ENCODE results near the gene PTDSS2. TPM values are rescaled to one million over a fixed set of nuclear protein-coding genes. Genes with fewer than 3 reads are reported as not detected.

Gene PTDSS2
- total RNA-seq, 1 experiment from 2014 or later = 49.5 TPM

DNA sequence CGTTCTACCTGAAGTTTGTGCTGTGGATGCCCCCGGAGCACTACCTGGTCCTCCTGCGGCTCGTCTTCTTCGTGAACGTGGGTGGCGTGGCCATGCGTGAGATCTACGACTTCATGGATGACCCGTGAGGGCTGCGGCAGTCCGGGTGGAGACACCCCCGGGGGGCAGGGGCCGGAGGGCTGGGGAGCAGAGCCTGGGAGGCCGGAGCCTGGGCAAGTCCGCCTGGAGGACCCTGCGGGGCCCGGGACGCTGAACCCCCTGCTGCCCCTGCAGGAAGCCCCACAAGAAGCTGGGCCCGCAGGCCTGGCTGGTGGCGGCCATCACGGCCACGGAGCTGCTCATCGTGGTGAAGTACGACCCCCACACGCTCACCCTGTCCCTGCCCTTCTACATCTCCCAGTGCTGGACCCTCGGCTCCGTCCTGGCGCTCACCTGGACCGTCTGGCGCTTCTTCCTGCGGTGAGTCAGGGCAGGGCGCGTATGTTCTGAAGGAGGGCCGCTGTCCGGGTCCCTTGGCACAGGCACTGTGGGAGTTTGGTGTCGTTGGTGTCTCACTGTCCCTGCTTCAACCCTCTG lies 39.6 kb downstream of the PTDSS2 start (continued):
- no peak for TF ChIP-seq FOXJ3 (CRISPR knock-in tag; IDR thresholded peaks at IDR 0.05; ENCODE audit: borderline replicate concordance)
- TF ChIP-seq, protein P1, sequence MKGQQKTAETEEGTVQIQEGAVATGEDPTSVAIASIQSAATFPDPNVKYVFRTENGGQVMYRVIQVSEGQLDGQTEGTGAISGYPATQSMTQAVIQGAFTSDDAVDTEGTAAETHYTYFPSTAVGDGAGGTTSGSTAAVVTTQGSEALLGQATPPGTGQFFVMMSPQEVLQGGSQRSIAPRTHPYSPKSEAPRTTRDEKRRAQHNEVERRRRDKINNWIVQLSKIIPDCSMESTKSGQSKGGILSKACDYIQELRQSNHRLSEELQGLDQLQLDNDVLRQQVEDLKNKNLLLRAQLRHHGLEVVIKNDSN (CRISPR knock-in tag; IDR thresholded peaks at IDR 0.05) = no peak

DNA sequence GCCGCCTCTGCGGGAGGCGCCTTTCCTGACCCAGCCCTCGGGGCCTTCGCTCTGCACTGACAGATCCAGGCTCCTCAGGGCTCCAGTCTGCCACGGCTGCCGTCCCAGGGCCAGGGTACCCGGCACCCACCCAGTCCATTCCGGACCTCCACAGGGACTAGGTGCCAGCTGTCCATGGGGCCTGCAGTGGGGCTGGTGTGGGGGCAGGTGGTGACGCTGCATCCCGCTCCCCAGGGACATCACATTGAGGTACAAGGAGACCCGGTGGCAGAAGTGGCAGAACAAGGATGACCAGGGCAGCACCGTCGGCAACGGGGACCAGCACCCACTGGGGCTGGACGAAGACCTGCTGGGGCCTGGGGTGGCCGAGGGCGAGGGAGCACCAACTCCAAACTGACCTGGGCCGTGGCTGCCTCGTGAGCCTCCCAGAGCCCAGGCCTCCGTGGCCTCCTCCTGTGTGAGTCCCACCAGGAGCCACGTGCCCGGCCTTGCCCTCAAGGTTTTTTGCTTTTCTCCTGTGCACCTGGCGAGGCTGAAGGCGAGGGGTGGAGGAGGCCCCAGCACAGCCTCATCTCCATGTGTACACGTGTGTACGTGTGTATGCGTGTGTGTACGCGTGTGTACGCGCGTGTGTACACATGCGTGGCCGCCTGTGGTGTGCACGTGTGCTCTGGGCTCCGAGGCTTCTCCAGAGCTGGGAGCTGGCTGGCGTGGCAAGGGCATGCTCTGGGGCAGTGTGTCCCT lies 40.3 kb downstream of the PTDSS2 start:
- CTCF ChIA-PET = no interaction called here

DNA sequence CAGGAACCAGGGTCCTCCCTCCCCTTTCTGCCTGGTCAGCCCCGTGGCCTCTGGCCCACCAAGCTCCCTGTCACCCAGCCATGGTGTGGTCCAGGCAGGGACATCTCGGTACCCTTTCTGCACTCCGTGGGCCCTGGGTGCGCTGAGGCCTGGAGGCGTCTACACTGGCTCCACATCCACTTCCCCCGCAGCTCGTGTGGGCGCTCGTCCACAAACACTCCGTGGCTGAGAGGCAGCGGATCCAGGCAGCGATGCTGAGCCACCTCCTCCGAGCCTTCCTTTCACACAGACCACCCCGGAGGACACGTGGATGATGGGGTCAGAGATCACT lies 40.8 kb downstream of the PTDSS2 start:
- H3K9me3 Mint-ChIP-seq = no peaks in the 10 kb centered on the region
- H3K27me3 Mint-ChIP-seq (ENCODE audit: low read depth) = no peaks in the 10 kb centered on the region
- no peaks in the 10 kb centered on the region for H3K4me1 Mint-ChIP-seq
- no peak overlapping the region for H3K27ac Mint-ChIP-seq
- ChIA-PET POLR2A (no interaction called here), CTCF (no interaction called here)
- peaks cover 15% of the 10 kb centered on the region for H3K36me3 Mint-ChIP-seq
- DNase-seq (ENCODE audit: low spot score) = no peak
- no peak for ATAC-seq
- no peak overlapping the region for H3K4me3 Mint-ChIP-seq
- TF ChIP-seq, protein P2, sequence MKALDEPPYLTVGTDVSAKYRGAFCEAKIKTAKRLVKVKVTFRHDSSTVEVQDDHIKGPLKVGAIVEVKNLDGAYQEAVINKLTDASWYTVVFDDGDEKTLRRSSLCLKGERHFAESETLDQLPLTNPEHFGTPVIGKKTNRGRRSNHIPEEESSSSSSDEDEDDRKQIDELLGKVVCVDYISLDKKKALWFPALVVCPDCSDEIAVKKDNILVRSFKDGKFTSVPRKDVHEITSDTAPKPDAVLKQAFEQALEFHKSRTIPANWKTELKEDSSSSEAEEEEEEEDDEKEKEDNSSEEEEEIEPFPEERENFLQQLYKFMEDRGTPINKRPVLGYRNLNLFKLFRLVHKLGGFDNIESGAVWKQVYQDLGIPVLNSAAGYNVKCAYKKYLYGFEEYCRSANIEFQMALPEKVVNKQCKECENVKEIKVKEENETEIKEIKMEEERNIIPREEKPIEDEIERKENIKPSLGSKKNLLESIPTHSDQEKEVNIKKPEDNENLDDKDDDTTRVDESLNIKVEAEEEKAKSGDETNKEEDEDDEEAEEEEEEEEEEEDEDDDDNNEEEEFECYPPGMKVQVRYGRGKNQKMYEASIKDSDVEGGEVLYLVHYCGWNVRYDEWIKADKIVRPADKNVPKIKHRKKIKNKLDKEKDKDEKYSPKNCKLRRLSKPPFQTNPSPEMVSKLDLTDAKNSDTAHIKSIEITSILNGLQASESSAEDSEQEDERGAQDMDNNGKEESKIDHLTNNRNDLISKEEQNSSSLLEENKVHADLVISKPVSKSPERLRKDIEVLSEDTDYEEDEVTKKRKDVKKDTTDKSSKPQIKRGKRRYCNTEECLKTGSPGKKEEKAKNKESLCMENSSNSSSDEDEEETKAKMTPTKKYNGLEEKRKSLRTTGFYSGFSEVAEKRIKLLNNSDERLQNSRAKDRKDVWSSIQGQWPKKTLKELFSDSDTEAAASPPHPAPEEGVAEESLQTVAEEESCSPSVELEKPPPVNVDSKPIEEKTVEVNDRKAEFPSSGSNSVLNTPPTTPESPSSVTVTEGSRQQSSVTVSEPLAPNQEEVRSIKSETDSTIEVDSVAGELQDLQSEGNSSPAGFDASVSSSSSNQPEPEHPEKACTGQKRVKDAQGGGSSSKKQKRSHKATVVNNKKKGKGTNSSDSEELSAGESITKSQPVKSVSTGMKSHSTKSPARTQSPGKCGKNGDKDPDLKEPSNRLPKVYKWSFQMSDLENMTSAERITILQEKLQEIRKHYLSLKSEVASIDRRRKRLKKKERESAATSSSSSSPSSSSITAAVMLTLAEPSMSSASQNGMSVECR (CRISPR knock-in tag; IDR thresholded peaks at IDR 0.05; ENCODE audit: borderline replicate concordance) = no peak
- TF ChIP-seq ETV6 (CRISPR knock-in tag; IDR thresholded peaks at IDR 0.05) (no peak), TEAD4 (CRISPR knock-in tag; IDR thresholded peaks at IDR 0.05) (no peak), ZNF416 (CRISPR knock-in tag; IDR thresholded peaks at IDR 0.05) (no peak), NR2C2 (CRISPR knock-in tag; IDR thresholded peaks at IDR 0.05) (no peak), RELA (CRISPR knock-in tag; IDR thresholded peaks at IDR 0.05; ENCODE audit: borderline replicate concordance) (no peak)
- TF ChIP-seq, protein P3, sequence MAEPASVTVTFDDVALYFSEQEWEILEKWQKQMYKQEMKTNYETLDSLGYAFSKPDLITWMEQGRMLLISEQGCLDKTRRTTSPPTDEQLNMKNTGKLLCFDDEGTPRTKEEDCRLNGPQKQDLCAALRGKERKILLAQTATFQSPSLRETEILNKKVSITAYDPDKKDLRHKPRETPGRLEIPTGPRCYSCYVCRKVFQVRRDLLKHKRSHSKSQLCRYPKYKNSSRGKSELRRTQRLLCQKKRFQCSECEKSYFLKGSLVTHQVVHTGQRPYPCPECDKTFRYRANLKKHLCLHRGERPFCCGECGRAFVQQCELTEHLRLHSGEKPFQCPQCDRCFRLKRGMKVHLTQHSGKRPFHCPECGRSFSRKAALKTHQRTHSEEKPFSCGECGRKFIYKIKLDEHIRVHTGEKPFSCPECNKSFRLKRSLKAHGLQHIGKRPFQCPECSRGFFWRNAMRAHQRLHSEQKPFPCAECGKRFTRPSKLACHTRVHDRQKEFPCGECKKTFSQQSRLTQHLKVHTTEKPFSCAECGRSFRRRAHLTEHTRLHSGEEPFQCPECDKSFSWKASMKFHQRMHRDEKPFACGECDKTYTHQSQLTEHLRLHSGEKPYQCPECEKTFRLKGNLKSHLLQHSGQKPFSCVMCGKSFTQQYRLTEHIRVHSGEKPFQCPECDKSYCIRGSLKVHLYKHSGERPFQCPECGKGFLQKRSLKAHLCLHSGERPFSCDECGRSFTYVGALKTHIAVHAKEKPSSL (CRISPR knock-in tag; conservative IDR thresholded peaks at IDR 0.05) = no peak
- TF ChIP-seq, protein P4, sequence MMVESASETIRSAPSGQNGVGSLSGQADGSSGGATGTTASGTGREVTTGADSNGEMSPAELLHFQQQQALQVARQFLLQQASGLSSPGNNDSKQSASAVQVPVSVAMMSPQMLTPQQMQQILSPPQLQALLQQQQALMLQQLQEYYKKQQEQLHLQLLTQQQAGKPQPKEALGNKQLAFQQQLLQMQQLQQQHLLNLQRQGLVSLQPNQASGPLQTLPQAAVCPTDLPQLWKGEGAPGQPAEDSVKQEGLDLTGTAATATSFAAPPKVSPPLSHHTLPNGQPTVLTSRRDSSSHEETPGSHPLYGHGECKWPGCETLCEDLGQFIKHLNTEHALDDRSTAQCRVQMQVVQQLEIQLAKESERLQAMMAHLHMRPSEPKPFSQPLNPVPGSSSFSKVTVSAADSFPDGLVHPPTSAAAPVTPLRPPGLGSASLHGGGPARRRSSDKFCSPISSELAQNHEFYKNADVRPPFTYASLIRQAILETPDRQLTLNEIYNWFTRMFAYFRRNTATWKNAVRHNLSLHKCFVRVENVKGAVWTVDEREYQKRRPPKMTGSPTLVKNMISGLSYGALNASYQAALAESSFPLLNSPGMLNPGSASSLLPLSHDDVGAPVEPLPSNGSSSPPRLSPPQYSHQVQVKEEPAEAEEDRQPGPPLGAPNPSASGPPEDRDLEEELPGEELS (CRISPR knock-in tag; IDR thresholded peaks at IDR 0.05) = no peak
- TF ChIP-seq, protein P5, sequence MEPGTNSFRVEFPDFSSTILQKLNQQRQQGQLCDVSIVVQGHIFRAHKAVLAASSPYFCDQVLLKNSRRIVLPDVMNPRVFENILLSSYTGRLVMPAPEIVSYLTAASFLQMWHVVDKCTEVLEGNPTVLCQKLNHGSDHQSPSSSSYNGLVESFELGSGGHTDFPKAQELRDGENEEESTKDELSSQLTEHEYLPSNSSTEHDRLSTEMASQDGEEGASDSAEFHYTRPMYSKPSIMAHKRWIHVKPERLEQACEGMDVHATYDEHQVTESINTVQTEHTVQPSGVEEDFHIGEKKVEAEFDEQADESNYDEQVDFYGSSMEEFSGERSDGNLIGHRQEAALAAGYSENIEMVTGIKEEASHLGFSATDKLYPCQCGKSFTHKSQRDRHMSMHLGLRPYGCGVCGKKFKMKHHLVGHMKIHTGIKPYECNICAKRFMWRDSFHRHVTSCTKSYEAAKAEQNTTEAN (CRISPR knock-in tag; IDR thresholded peaks at IDR 0.05) = no peak
- TF ChIP-seq, protein P6, sequence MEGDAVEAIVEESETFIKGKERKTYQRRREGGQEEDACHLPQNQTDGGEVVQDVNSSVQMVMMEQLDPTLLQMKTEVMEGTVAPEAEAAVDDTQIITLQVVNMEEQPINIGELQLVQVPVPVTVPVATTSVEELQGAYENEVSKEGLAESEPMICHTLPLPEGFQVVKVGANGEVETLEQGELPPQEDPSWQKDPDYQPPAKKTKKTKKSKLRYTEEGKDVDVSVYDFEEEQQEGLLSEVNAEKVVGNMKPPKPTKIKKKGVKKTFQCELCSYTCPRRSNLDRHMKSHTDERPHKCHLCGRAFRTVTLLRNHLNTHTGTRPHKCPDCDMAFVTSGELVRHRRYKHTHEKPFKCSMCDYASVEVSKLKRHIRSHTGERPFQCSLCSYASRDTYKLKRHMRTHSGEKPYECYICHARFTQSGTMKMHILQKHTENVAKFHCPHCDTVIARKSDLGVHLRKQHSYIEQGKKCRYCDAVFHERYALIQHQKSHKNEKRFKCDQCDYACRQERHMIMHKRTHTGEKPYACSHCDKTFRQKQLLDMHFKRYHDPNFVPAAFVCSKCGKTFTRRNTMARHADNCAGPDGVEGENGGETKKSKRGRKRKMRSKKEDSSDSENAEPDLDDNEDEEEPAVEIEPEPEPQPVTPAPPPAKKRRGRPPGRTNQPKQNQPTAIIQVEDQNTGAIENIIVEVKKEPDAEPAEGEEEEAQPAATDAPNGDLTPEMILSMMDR (IDR thresholded peaks at IDR 0.05) = no peak

More for the DNA sequence above, 40.3 kb downstream of the PTDSS2 start:
- Mint-ChIP-seq H3K36me3 (peaks cover 11% of the 10 kb centered on the region), H3K4me1 (no peaks in the 10 kb centered on the region), H3K27ac (no peak overlapping the region), H3K4me3 (no peak overlapping the region), H3K27me3 (ENCODE audit: low read depth) (no peaks in the 10 kb centered on the region), H3K9me3 (no peaks in the 10 kb centered on the region)
- no peak for DNase-seq (ENCODE audit: low spot score)
- ATAC-seq = no peak
- POLR2A ChIA-PET = no interaction called here
- TF ChIP-seq, protein P1 (CRISPR knock-in tag; IDR thresholded peaks at IDR 0.05) = no peak
- TF ChIP-seq FOXK1 (CRISPR knock-in tag; IDR thresholded peaks at IDR 0.05) (no peak), CREB1 (CRISPR knock-in tag; IDR thresholded peaks at IDR 0.05) (no peak)
- TF ChIP-seq, protein P7, sequence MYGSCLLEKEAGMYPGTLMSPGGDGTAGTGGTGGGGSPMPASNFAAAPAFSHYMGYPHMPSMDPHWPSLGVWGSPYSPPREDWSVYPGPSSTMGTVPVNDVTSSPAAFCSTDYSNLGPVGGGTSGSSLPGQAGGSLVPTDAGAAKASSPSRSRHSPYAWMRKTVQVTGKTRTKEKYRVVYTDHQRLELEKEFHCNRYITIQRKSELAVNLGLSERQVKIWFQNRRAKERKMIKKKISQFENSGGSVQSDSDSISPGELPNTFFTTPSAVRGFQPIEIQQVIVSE (CRISPR knock-in tag; IDR thresholded peaks at IDR 0.05; ENCODE audit: borderline replicate concordance) = no peak
